ENCODE results near the gene KCNK7.

KCNK7 gene

GRCh38 chr11:65625628-65626342, 30.2 kb upstream of the KCNK7 start:
- Histone ChIP-seq H3K4me1 (ENCODE audit: control insufficient read depth, insufficient read depth, low read length) (no peaks in the 10 kb centered on the region), H3K4me3 (ENCODE audit: low read length) (no peak overlapping the region), H3K36me3 (ENCODE audit: control insufficient read depth, insufficient read depth, low read length) (peaks cover 53% of the 10 kb centered on the region), H3K27ac (ENCODE audit: low read length) (no peak overlapping the region), H3K27me3 (ENCODE audit: control insufficient read depth, insufficient read depth, low read length) (no peaks in the 10 kb centered on the region), H3K9me3 (ENCODE audit: control insufficient read depth, insufficient read depth, low read length) (no peaks in the 10 kb centered on the region)
- DNase-seq (ENCODE audit: low read depth, low spot score): no peak
- WGBS (ENCODE audit: insufficient coverage, insufficient read length): no CpG with 5 or more reads among the region's 30 CpGs

DNA sequence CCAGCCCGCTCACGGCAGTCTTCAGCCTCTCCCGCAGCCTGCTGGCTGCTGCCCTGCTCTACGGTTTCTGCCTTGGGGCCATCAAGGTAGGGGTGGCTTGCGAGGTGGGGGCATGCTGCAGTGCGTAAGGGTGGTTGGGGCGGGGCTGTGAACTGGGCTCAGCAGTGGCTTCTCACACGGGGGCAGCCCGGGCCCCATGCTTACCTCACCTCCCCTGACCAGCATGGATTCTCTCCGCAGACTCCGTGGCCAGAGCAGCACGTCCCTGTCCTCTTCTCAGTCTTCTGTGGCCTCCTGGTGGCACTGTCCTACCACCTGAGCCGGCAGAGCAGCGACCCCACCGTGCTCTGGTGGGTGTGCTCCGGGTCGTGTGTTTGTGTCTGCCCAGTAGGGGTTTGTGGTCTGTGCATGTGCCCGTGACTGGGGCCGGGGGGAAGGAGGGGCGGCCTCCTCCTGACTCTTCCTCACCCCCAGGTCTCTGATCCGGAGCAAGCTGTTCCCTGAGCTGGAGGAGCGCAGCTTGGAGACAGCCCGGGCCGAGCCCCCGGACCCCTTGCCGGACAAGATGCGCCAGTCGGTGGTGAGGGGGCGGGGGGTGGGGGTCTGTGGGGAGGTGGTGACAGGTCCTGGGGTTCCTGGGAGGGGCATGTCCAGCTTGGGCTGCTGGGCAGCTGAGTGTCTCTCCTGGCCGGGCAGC, 29.5 kb upstream of the KCNK7 start:
- no CpG with 5 or more reads among the region's 30 CpGs for WGBS (ENCODE audit: insufficient coverage, insufficient read length)
- no peaks in the 10 kb centered on the region for H3K27me3 ChIP-seq (ENCODE audit: control insufficient read depth, insufficient read depth, low read length)
- no peaks in the 10 kb centered on the region for H3K4me1 ChIP-seq (ENCODE audit: control insufficient read depth, insufficient read depth, low read length)

GRCh38 chr11:65623852-65624616, 28.4 kb upstream of the KCNK7 start:
- H3K27ac ChIP-seq (ENCODE audit: low read length): no peak overlapping the region
- no peak for DNase-seq (ENCODE audit: low read depth, low spot score)
- H3K4me3 ChIP-seq (ENCODE audit: low read length): no peak overlapping the region
- H3K9me3 ChIP-seq (ENCODE audit: control insufficient read depth, insufficient read depth, low read length): no peaks in the 10 kb centered on the region
- H3K27me3 ChIP-seq (ENCODE audit: control insufficient read depth, insufficient read depth, low read length): no peaks in the 10 kb centered on the region
- no CpG with 5 or more reads among the region's 25 CpGs for WGBS (ENCODE audit: insufficient coverage, insufficient read length)
- no peaks in the 10 kb centered on the region for H3K4me1 ChIP-seq (ENCODE audit: control insufficient read depth, insufficient read depth, low read length)
- peaks cover 53% of the 10 kb centered on the region for H3K36me3 ChIP-seq (ENCODE audit: control insufficient read depth, insufficient read depth, low read length)

More for the DNA sequence above, 29.5 kb upstream of the KCNK7 start:
- Histone ChIP-seq H3K9me3 (ENCODE audit: control insufficient read depth, insufficient read depth, low read length) (no peaks in the 10 kb centered on the region), H3K36me3 (ENCODE audit: control insufficient read depth, insufficient read depth, low read length) (peaks cover 53% of the 10 kb centered on the region), H3K4me3 (ENCODE audit: low read length) (no peak overlapping the region), H3K27ac (ENCODE audit: low read length) (no peak overlapping the region)
- DNase-seq (ENCODE audit: low read depth, low spot score): no peak

DNA sequence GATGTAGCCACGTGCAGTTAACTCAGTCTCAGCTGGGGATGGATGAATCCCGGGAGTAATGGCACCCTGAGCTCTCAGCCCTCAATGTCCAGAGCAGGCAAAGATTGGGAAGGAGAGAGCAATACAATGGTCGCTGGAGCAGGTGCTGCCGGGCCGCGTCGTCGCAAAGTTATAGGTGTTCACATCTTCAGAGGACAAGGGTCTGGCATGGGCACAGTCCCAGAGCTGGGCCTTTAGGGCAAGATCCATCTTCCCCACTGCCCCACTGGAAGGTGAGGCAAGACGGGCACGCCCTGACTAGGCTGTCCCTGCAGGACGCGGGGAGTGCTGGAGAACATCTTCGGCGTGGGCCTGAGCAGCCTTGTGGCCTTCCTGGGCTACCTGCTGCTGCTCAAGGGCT, 27.6 kb upstream of the KCNK7 start:
- no peaks in the 10 kb centered on the region for H3K4me1 ChIP-seq (ENCODE audit: control insufficient read depth, insufficient read depth, low read length)
- no peak for DNase-seq (ENCODE audit: low read depth, low spot score)
- no peaks in the 10 kb centered on the region for H3K9me3 ChIP-seq (ENCODE audit: control insufficient read depth, insufficient read depth, low read length)
- peaks cover 54% of the 10 kb centered on the region for H3K36me3 ChIP-seq (ENCODE audit: control insufficient read depth, insufficient read depth, low read length)
- no peak overlapping the region for H3K27ac ChIP-seq (ENCODE audit: low read length)
- no CpG with 5 or more reads among the region's 14 CpGs for WGBS (ENCODE audit: insufficient coverage, insufficient read length)
- H3K27me3 ChIP-seq (ENCODE audit: control insufficient read depth, insufficient read depth, low read length): no peaks in the 10 kb centered on the region
- H3K4me3 ChIP-seq (ENCODE audit: low read length): no peak overlapping the region

- no CpG with 5 or more reads among the region's 16 CpGs for WGBS (ENCODE audit: insufficient coverage, insufficient read length)
- Histone ChIP-seq H3K27me3 (ENCODE audit: control insufficient read depth, insufficient read depth, low read length) (no peaks in the 10 kb centered on the region), H3K36me3 (ENCODE audit: control insufficient read depth, insufficient read depth, low read length) (peaks cover 52% of the 10 kb centered on the region), H3K4me3 (ENCODE audit: low read length) (no peak overlapping the region), H3K4me1 (ENCODE audit: control insufficient read depth, insufficient read depth, low read length) (no peaks in the 10 kb centered on the region), H3K27ac (ENCODE audit: low read length) (no peak overlapping the region), H3K9me3 (ENCODE audit: control insufficient read depth, insufficient read depth, low read length) (no peaks in the 10 kb centered on the region)
- no peak for DNase-seq (ENCODE audit: low read depth, low spot score)
Measured at GRCh38 chr11:65622011-65622410, 26.4 kb upstream of the KCNK7 start.

GRCh38 chr11:65621460-65621859, 25.9 kb upstream of the KCNK7 start:
- H3K27ac ChIP-seq (ENCODE audit: low read length): no peak overlapping the region
- H3K9me3 ChIP-seq (ENCODE audit: control insufficient read depth, insufficient read depth, low read length): no peaks in the 10 kb centered on the region
- no peak overlapping the region for H3K4me3 ChIP-seq (ENCODE audit: low read length)
- no CpG with 5 or more reads among the region's 14 CpGs for WGBS (ENCODE audit: insufficient coverage, insufficient read length)
- no peaks in the 10 kb centered on the region for H3K27me3 ChIP-seq (ENCODE audit: control insufficient read depth, insufficient read depth, low read length)
- 0 out of 2 replicates have a peak, but pooled peaks cover 2% of the 10 kb centered on the region for H3K4me1 ChIP-seq (ENCODE audit: control insufficient read depth, insufficient read depth, low read length)
- DNase-seq (ENCODE audit: low read depth, low spot score): no peak
- H3K36me3 ChIP-seq (ENCODE audit: control insufficient read depth, insufficient read depth, low read length): peaks cover 47% of the 10 kb centered on the region

- WGBS (ENCODE audit: insufficient coverage, insufficient read length): no CpG with 5 or more reads among the region's 19 CpGs
- Histone ChIP-seq H3K36me3 (ENCODE audit: control insufficient read depth, insufficient read depth, low read length) (peaks cover 43% of the 10 kb centered on the region), H3K9me3 (ENCODE audit: control insufficient read depth, insufficient read depth, low read length) (no peaks in the 10 kb centered on the region), H3K4me1 (ENCODE audit: control insufficient read depth, insufficient read depth, low read length) (peaks cover 2% of the 10 kb centered on the region; the same call in 1 of the 2 replicates), H3K27me3 (ENCODE audit: control insufficient read depth, insufficient read depth, low read length) (no peaks in the 10 kb centered on the region), H3K4me3 (ENCODE audit: low read length) (no peak overlapping the region), H3K27ac (ENCODE audit: low read length) (no peak overlapping the region)
- no peak for DNase-seq (ENCODE audit: low read depth, low spot score)
Measured at GRCh38 chr11:65620666-65621065, 25.1 kb upstream of the KCNK7 start.

DNA sequence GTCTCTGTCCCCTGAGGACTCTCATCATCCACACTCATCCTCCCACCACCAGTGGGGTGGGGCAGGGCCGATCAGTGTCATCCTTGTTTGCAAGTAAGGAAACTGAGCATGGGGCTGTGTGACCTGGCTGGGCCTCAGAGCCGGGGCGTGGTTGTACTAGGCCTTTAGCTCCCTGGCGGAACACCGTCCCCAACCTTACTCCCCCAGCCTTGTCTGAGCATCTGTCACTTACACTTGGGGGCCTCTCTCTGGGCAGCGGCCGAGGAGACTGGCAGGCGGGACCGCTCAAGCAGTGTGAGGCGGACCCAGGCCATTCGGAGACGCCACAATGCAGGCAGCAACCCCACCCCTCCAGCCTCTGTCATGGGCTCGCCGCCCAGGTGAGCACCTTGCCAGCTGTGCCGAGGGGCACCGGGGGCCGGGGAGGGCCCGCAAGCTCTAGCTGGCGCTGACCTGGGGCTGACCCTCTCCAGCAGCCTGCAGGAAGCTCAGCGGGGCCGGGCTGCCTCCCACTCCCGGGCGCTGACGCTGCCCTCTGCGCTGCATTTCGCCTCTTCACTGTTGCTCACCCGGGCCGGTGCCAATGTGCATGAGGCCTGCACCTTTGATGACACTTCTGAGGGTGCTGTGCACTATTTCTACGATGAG, 23.8 kb upstream of the KCNK7 start:
- no peak overlapping the region for H3K27ac ChIP-seq (ENCODE audit: low read length)
- no peaks in the 10 kb centered on the region for H3K27me3 ChIP-seq (ENCODE audit: control insufficient read depth, insufficient read depth, low read length)
- peaks cover 37% of the 10 kb centered on the region for H3K36me3 ChIP-seq (ENCODE audit: control insufficient read depth, insufficient read depth, low read length)
- H3K4me1 ChIP-seq (ENCODE audit: control insufficient read depth, insufficient read depth, low read length): peaks cover 2% of the 10 kb centered on the region; the same call in 1 of the 2 replicates
- no CpG with 5 or more reads among the region's 29 CpGs for WGBS (ENCODE audit: insufficient coverage, insufficient read length)
- no peak for DNase-seq (ENCODE audit: low read depth, low spot score)
- no peak overlapping the region for H3K4me3 ChIP-seq (ENCODE audit: low read length)
- H3K9me3 ChIP-seq (ENCODE audit: control insufficient read depth, insufficient read depth, low read length): no peaks in the 10 kb centered on the region

DNA sequence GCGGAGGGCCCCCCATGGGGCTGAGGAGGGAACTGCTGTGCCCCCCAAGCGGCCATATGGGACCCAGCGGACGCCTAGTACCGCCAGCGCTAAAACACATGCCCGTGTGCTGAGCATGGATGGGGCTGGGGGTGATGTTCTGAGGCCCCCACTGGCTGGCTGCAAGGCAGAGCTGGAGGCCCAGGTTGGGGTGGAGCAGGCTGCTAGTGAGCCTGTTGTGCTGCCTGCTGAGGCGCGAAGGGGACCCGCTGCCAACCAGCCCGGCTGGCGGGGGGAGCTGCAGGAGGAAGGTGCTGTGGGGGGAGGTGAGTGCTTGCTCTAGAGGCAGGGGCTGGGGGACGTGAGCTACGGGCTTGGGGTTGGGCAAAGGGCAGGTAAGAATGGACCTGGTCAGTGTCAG, 23.2 kb upstream of the KCNK7 start:
- H3K27ac ChIP-seq (ENCODE audit: low read length): no peak overlapping the region
- peaks cover 2% of the 10 kb centered on the region; the same call in 1 of the 2 replicates for H3K4me1 ChIP-seq (ENCODE audit: control insufficient read depth, insufficient read depth, low read length)
- no CpG with 5 or more reads among the region's 14 CpGs for WGBS (ENCODE audit: insufficient coverage, insufficient read length)
- no peaks in the 10 kb centered on the region for H3K9me3 ChIP-seq (ENCODE audit: control insufficient read depth, insufficient read depth, low read length)
- no peak overlapping the region for H3K4me3 ChIP-seq (ENCODE audit: low read length)
- H3K36me3 ChIP-seq (ENCODE audit: control insufficient read depth, insufficient read depth, low read length): peaks cover 37% of the 10 kb centered on the region
- no peaks in the 10 kb centered on the region for H3K27me3 ChIP-seq (ENCODE audit: control insufficient read depth, insufficient read depth, low read length)
- no peak for DNase-seq (ENCODE audit: low read depth, low spot score)
